ENCODE data around the gene SATB1.
"Not testable (repeated sequence)": the region's sequence is repeated elsewhere in the genome, so short reads cannot be mapped to it uniquely, and the experiment has no call there.

Gene SATB1

GRCh38 chr3:18351823-18352744 lies 73.1 kb downstream of the SATB1 start:
- DNase-seq (ENCODE audit: low read depth) = no peak

GRCh38 chr3:18351069-18351628 lies 74.0 kb downstream of the SATB1 start:
- DNase-seq (ENCODE audit: low read depth) = no peak

GRCh38 chr3:18349197-18349798 lies 75.8 kb downstream of the SATB1 start:
- DNase-seq (ENCODE audit: low read depth) = no peak

GRCh38 chr3:18346097-18346496 lies 79.0 kb downstream of the SATB1 start:
- DNase-seq (ENCODE audit: low read depth) = no peak

GRCh38 chr3:18345015-18345367 lies 80.1 kb downstream of the SATB1 start:
- DNase-seq (ENCODE audit: low read depth) = no peak

- DNase-seq (ENCODE audit: low read depth) = no peak
Measured at GRCh38 chr3:18344306-18345014, 80.7 kb downstream of the SATB1 start.

- no peak for DNase-seq (ENCODE audit: low read depth)
Measured at GRCh38 chr3:18343809-18344208, 81.3 kb downstream of the SATB1 start.

GRCh38 chr3:18338827-18339514 lies 86.2 kb downstream of the SATB1 start:
- DNase-seq (ENCODE audit: low read depth) = no peak

GRCh38 chr3:18337231-18337630 lies 87.9 kb downstream of the SATB1 start:
- DNase-seq (ENCODE audit: low read depth) = no peak

- DNase-seq (ENCODE audit: low read depth) = no peak
Measured at GRCh38 chr3:18334837-18335601, 90.1 kb downstream of the SATB1 start.

- DNase-seq (ENCODE audit: low read depth) = not testable (repeated sequence)
Measured at GRCh38 chr3:18330772-18331441, 94.2 kb downstream of the SATB1 start.

- no peak for DNase-seq (ENCODE audit: low read depth)
Measured at GRCh38 chr3:18308096-18308650, 117.0 kb downstream of the SATB1 start.

GRCh38 chr3:18307529-18307928 lies 117.6 kb downstream of the SATB1 start:
- DNase-seq (ENCODE audit: low read depth) = no peak

GRCh38 chr3:18302517-18302916 lies 122.6 kb downstream of the SATB1 start:
- no peak for DNase-seq (ENCODE audit: low read depth)

- no peak for DNase-seq (ENCODE audit: low read depth)
Measured at GRCh38 chr3:18301781-18302180, 123.4 kb downstream of the SATB1 start.

- no peak for DNase-seq (ENCODE audit: low read depth)
Measured at GRCh38 chr3:18300916-18301315, 124.2 kb downstream of the SATB1 start.

- no peak for DNase-seq (ENCODE audit: low read depth)
Measured at GRCh38 chr3:18297126-18297525, 128.0 kb downstream of the SATB1 start.
